ENCODE results near the gene ATXN1.

Gene ATXN1

DNA sequence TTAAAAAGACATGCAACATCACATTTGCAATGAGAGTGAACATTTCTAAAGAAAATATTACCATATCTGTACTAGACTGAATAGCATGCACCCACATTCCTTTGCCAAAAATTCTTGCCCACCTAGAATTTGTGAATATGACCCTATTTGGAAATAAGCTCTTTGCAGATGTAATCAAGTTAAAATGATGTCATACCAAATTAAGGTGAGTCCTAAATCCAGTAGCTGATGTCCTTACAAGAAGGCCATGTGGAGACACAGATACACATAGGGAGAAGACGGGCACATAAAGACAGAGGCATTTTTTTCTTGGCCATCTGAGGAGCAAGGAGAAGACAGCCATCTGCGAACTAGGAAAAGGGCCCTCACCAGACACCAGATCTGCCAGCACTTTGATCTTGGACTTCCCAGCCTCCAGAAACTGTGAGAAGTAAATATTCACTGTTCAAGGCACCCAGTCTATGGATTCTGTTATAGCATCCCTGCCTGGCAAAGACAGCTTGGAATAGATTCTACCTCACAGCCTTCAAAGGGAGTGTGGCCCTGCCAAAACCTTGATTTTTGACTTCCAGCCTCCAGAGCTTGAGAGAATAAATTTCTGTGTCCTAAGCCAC, 22.8 kb upstream of the ATXN1 start:
- in situ Hi-C loops (cut with MboI; ENCODE audit: low sequenced_read_pairs) = no loop called here

DNA sequence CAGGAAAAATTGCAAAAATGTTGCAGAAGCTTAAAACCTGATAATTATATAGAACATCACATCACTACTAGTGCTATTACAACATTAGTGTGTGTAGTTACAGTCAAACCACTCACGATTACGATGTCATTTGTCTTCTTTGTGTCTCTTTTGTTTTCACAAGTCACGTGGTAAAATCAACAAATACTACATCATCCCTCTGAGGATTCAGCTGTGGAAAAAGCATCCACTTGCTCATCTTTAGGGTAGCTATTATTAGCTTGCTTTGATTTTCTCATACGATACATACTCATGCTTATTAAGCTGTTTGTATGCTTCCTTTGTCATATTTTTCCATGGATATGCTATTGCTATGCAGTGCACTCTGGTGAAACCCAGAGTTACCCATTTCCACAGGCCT, 22.2 kb upstream of the ATXN1 start:
- in situ Hi-C loops (cut with MboI; ENCODE audit: low sequenced_read_pairs) = no loop called here

DNA sequence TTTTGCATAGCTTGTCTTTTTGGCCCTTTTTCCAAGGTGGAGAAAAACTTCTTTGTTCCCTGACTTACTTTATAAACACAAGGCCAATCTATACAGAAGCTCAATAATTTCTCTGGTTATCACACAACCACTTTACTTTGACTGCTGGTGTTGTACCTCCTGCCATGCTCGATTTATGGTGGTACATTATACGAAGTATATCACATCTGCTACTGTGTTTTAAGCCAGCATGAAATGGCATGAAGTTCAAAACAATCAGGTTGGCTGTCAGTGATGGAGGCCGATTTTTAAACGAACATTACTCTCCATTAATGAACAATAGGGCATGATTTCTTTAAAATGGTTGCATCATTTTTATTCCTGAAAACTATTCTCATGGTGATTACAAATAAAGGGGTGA, 21.0 kb upstream of the ATXN1 start:
- in situ Hi-C loops (cut with MboI; ENCODE audit: low sequenced_read_pairs) = no loop called here

DNA sequence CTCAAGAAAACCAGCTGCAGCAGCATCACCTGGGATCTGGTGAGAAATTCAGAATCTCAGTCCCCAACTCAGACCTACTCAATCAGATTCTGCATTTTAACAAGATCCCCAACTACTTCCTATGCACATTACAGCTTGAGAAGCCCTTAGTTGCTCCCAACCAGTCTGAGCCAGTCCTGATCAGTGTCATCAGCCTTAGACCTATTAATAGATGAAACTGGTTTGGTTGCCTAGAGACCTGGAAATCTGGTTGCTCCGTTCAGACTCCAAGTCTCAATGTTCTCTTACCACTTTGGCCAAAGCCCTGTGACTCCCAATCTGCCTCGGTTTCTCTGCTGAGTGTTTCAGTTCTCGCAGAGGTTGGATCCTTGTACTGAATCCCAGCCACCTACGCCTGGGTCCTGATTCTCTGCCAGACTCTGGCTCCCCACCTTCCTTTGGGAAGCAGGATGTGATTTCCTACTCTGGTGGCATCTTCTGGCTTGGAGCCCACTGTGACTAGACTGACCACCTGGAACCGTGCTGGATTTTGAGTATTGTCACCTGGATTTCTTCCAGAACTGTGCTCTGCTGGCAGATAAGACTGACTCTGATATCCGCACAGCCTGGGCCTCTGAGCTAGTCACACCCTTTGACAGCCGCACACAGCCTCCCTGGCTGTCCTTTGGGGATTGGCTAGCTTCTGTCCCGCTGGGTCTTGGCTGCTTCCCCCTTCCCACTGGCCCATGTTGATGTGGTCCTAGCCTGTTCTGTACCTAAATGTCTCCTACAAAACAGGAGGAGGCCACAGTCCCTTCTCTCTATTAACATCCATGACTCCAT, 20.3 kb upstream of the ATXN1 start:
- in situ Hi-C loops (cut with MboI; ENCODE audit: low sequenced_read_pairs) = no loop called here

DNA sequence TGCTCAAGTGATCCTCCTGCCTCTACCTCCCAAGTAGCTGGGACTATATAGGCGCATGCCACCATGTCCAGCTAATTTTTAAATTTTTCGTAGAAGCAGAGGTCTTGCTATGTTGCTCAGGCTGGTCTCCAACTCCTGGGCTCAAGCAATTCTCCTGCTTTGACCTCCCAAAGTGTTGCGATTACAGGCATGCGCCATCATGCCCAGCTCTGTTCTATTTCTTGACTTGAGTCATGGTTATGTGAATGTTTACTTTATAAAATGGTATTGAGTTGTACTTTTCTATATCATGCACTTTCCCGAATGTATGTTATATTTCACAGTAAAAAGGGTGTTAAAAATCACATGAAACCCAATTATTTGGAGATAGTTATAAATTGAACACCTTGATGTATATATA, 17.3 kb upstream of the ATXN1 start:
- in situ Hi-C loops (cut with MboI; ENCODE audit: low sequenced_read_pairs) = no loop called here

DNA sequence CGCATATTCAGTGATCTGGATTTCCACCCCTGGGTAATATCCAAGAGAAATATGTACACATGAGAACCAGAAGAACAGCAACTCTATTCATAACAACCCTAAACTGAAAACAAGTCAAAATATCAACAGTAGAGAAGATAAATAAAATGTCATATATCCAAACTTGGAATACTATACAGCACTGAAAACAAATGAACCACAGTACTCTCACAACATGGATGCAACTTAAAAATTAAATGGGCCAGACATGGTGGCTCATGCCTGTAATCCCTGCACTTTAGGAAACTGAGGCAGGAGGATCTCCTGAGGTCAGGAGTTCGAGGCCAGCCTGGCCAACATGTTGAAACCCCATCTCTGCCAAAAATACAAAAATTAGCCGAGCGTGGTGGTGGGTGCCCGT, 16.5 kb upstream of the ATXN1 start:
- in situ Hi-C loops (cut with MboI; ENCODE audit: low sequenced_read_pairs) = no loop called here

DNA sequence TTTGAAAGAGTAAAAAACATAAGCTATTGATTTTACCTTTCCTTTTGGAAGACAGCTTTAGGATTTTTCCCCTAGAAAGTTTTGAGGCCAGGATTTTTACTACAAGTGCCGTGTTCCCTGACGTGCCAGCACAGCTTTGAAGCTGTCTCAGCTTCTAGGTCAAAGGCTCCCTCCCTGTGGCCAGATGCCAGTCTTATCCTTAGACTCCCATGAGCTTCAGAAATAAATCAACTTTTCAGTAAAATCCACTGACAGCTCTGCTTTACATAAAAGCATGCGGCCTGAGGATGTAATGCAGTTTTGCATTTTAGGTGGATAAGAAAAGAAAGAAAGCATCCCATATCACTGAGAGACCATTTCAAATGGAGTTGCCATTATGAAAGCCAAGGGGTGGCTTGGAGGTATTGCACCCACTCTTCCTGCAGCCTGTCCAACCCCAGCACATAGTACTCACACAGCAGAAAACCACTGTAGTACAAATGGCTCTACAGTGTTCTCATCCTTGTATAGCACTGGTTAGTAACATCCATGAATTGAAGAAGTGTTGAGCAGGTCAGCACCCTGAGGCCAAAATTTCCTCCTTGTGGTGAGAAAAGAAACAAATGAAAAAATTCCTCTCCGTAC, 15.2 kb upstream of the ATXN1 start:
- in situ Hi-C loops (cut with MboI; ENCODE audit: low sequenced_read_pairs) = no loop called here

DNA sequence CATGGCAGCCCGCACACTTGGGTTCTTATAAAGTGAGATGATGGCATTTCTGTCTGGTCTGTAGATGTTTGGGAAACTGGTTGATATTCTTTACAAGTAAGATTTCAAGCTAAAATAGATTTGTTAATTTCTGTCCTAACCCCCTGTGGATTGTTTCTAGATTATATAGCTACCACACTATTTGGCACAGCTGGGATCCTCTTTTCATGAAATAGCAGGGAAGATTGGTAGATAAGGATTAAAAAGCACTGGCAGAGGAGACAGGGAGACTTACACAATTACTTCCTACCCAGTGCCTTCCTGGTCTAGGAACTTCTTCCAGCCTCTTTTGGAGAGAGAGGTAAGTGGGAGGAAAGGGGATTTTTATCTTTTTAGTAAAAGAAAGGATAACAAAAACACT, 13.2 kb upstream of the ATXN1 start:
- in situ Hi-C loops (cut with MboI; ENCODE audit: low sequenced_read_pairs) = no loop called here

DNA sequence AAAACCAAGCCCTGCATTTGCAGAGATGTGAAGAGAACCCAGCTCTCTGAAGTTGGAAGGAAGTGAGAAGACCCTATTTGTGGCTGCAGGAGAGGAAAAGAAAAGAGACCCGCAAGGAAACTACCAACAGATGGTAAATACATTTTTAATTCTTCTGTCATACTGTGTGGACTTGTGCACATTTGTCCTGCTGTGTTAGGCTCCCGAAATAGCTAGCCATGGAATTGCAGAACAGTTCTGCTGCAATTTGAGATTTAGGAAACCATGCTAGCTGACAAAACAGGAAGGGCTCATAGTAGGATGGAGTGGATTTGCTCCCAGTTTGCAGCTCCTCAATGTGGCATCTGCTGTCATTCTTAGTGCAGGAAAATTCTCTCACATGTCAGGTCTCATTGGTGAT, 12.1 kb upstream of the ATXN1 start:
- in situ Hi-C loops (cut with MboI; ENCODE audit: low sequenced_read_pairs) = no loop called here

DNA sequence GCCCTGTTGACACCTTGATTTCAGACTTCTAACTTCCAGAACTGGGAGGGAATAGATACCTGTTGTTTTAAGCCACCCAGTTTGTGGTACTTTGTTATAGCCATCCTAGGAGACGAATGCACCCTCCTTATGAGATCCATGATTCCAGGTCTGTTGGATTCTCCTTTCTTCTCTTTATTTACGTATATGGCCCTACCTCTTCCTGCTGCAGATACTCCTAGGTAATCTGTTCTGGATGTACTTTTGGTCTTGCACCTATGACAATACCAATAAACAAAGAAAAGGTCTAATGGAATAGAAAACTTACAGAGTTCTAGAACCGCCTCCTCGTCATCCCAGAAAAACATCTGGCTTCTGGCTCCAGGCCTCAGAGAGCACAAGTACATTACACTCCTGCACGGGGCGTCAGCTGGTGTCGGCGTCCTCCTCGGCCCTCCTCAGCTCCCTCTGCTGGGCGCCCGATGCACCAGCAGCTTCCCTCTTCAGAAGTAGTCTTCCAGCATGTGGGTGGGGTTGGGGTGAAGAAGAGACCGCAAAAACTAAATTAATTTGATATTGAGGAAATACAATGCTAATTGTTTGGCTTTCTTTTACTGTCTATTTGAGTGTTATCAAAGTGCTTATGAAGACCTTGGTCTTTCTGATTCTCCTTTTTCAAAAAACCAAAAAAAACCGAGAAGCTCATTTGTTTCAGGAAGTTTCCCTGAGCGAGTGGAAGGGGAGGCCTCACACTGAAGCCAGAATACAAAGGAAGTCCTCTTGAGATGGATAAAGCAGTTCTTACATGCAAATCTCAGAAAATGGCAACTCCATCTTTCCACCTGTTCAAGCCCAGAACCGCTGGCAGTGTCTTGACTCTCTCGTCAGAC, 9.7 kb upstream of the ATXN1 start:
- in situ Hi-C loops (cut with MboI; ENCODE audit: low sequenced_read_pairs) = no loop called here

DNA sequence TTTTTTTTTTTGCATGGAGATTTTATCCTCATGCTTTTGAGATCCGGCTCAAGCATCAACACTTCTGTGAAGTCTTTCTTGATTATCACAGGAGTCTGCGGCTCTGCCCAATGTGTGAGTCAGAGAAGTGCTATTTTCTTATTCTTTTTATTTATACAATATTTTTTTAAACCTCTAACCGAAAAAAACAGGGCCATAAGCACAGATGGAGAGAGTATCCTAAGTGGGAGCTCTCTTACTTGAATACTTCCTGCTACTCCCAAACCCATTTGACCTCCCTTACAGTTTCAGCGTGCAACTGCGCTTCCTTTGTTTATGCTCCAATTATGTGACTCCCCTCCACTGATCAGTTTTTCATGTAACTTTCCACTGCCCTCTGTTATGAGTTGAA, 8.7 kb upstream of the ATXN1 start:
- in situ Hi-C loops (cut with MboI; ENCODE audit: low sequenced_read_pairs) = no loop called here

DNA sequence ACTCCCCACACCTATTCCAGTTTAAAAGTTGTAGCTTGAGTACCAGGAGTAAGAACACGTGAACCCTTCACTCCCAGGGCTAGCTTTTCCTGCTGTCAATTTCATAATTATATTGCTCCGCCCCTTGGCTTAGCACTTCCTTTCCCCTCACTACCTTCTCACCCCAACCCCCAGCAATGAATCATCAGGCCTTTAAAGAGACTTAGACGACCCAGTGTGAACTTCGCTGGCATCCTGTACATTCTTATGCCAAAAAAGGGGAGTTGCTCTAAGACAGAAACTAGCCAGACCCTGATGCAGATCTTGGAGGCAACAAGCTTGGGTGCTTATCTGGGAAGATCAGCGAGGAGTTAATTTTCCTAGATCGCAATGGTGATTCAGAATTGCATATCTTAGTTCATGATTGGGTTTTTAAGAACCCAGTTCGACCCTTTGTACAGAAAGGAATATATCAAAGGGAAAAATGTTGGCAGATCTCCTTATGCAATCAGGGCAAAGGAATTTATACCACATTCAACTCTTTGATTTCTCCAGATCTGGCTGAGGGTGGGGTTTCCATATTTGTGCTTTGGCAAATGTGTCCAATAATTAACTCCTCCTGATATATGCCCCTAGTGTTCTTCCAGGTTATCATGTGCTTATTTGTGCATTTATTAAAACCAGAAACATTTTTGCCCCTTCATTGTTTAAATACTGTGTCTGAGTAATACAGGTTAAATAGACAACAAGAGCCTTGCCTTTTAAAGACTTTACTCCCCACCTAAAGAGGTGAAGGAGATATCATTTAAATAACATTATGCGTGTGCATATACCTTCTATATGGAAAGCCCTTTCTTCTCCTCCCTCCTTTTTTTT, 8.1 kb upstream of the ATXN1 start:
- in situ Hi-C loops (cut with MboI; ENCODE audit: low sequenced_read_pairs) = no loop called here

DNA sequence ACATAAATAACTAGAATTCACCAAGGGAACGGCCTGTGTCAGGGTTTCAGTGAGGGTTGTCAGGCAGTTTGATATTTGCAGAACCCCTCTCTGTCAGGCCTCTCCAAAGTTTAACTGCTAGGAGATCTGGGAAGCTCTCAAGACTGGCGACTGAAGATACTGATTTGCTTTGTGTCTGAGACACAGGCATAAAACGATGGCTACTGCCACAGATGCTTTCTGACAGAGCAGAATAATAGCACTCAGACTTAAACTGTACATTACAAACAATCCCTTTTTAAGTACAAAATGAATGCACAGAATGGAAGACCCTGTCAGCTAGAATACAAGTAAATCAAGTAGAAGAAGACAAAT, 7.2 kb upstream of the ATXN1 start:
- in situ Hi-C loops (cut with MboI; ENCODE audit: low sequenced_read_pairs) = no loop called here

DNA sequence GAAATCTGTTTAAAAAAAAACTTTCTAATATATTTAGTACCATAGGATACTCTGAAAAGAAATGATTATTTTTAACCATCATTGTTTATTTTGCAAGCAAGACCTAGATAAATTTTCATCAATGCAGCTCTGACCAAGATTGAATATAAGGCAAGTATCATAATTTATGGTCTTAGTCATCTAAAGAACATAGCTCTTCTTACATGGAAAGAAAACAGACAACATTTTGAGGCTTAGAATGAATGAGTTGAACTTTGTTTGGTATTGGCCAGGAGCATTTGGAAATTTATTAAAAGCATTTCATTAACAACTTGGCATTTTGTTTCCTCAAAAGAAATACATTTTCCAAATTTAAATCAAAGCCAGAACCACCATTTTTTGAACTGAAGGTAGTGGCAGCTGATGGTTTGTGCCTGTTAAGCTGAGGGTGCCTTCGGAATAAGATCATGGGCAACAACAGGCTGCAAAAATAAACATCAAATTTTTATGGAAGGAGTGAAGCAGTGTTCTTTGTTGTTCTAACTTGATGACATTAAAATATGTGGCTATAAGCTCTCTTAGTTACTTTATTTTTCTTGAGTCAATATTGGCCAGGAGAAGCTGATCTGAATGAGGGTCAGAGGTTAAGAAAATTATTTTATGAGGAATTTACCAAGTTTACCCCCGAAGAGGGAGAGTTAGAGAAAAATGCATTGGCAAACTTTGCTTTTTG, 6.7 kb upstream of the ATXN1 start:
- in situ Hi-C loops (cut with MboI; ENCODE audit: low sequenced_read_pairs) = no loop called here

DNA sequence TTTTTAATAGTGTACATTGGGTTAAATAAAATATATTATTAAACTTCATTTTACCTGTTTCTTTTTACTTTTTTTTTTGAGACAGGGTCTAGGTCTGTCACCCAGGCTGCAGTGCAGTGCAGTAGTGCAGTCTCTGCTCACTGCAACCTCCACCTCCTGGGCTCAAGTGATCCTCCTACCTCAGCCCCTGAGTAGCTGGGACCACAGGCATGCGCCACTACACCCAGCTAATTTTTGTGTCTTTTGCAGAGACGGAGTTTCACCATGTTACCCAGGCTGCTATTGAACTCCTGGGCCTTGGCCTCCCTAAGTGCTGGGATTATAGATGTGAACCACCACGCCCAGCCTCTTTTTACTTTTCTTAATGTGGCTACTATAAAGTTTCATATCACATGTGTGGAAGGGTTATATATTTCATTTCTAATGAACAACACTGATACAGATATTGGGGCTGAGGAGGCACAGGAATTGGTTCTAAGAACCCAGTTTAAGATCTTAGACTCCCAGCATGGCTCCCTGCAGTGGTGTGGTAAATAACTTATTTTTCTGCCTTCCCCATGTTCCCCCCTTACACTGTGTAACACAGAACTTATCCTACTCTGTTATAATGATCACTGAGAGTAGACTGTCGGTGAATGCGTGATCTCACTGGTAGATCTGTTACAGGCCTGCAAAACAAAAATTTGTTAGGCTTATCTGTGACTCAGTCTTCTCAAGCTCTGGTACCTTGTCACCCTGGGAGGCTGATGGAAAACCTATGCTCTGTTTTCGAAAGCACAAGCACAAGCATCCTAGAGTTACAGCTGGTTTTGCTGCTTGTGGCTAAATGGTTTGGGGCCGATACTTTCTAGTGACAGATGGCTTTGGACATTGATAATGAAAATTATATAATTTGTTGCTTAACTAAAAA, 5.8 kb upstream of the ATXN1 start:
- in situ Hi-C loops (cut with MboI; ENCODE audit: low sequenced_read_pairs) = no loop called here

DNA sequence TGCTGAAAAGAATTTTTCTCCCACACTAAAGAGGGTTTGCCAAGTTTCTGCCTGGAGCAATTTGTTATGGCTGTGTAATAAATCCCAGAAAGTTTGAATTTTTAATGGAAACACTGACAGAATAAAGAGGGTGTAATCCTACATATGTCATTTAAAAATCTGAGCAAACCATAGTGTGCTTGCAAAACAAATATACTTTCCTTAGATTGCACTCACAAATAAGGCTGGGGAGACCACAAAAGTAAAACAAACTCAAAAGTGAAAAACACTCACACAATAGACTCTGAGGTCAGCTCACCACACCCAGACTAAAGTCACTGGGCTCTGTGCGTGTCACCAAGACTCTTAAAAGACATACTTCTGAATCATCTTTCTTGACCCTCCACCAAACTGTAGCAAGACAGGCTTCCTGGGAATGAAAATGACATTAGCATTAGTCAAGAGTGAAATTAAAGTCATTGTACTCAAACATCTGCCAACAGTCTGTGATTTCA, 4.8 kb upstream of the ATXN1 start:
- in situ Hi-C loops (cut with MboI; ENCODE audit: low sequenced_read_pairs) = no loop called here

DNA sequence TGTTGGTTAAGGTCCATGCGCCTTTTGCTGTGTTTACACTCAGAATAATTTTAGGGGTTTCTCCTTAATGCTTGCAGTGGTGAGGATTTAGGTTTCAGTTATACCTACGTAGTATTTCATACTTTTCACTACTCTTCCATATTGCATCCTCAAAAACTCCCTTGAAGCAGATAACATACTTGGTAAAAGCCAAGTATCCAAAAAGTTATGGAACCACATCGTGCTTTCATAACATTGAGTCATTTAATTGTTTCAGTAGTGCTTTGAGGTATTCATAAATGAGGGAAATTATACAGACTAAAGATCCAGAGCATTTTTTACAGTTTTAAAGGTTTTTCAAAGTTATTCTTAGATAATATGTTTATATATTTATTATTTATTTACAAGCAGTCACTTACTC, 4.0 kb upstream of the ATXN1 start:
- in situ Hi-C loops (cut with MboI; ENCODE audit: low sequenced_read_pairs) = no loop called here

DNA sequence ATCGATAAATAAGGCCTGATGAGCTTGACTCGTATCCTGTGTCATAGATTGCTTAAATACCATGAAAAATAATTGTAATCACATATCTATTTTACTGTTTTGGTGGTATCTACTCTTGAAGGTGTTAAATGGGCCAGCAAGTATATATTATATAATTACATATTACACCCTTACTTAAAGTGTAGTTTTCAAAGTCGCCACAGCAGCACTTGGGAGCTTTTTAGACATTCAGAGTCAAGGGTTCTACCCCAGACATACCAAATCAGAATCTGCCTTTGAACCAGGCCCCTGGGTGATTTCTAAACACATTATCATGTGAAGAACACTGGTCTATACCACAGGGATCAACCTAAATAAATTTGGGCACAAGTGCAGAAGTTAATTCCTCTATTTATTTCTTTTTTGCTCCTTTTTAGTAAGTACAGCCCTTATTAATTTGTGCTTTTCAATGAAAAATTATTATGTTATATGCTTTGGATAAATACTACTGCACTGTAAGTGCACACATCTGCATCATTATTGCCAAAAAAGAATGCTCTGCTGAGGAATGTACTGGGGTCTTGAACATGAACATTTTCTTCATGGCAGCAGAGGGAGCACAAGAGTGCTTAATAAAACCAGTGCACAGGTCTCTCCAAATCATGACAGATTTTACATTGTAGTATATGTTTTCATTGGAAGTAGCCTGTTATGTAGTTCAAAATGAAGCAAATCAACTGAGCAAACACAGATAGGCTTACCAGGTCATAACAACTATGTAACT, 3.1 kb upstream of the ATXN1 start:
- in situ Hi-C loops (cut with MboI; ENCODE audit: low sequenced_read_pairs) = no loop called here
